Panc1 (cell line): ENCODE results near the gene TPRA1. TPM values are rescaled to one million over a fixed set of nuclear protein-coding genes. Genes with fewer than 3 reads are reported as not detected.

Source experiments
- ATAC-seq: fragments of 200-7000 bp; cut with Tn5 transposase; 2 replicates; pipeline ENCODE4 v1.9.1; 2020; ENCODE audit warnings: mild to moderate bottlenecking, moderate library complexity
- BruUV-seq: library from RNA; stranded (reverse); fragments of 400-500 nt; replicated peaks from 2 replicates; lab custom pipeline; 2021; lab: Mats Ljungman, UMichigan
- CTCF ChIA-PET: fragments of 300-600 bp; sonication (Branson Sonifier 250); formaldehyde crosslinking; loops from one replicate; lab custom pipeline; 2022; ENCODE audit warnings: antibody characterized with exemption; lab: Charles Lee
- POLR2A ChIA-PET: fragments of 300-600 bp; sonication (Branson Sonifier 250); formaldehyde crosslinking; loops from one replicate; lab custom pipeline; 2022; ENCODE audit warnings: antibody characterized with exemption; lab: Charles Lee
- DNase-seq: peaks from one replicate; pipeline ENCODE4 v3.0.0-alpha.2; 2010; ENCODE audit warnings: low read depth, low spot score
- H3K27ac ChIP-seq: 2 replicates; pipeline ENCODE4 v1.5.1; 2011; ENCODE audit warnings: mild to moderate bottlenecking, low read length, inconsistent platforms
- H3K27me3 ChIP-seq: fragments of 200-500 bp; sonication (Bioruptor generic); 2 replicates; pipeline ENCODE4 v1.6.0; 2014; ENCODE audit warnings: low read length, inconsistent platforms; ENCODE audit not compliant: control insufficient read depth, insufficient read depth
- H3K36me3 ChIP-seq: fragments of 200-500 bp; sonication (Bioruptor generic); 2 replicates; pipeline ENCODE4 v1.5.1; 2014; ENCODE audit warnings: inconsistent platforms, mild to moderate bottlenecking, low read length, moderate library complexity; ENCODE audit not compliant: control insufficient read depth, insufficient read depth
- H3K4me1 ChIP-seq: 2 replicates; pipeline ENCODE4 v1.5.1; 2011; ENCODE audit warnings: inconsistent platforms, mild to moderate bottlenecking, low read length, moderate library complexity; ENCODE audit not compliant: control insufficient read depth, insufficient read depth
- H3K4me3 ChIP-seq, 2 experiments: 2 replicates each; pipeline ENCODE4 v1.5.1; 2011 to 2012; ENCODE audit warnings: low read depth in 2 of 2, low read length in 2 of 2, mild to moderate bottlenecking in 2 of 2, inconsistent platforms in 1 of 2, moderate library complexity in 1 of 2
- H3K9me3 ChIP-seq: fragments of 200-500 bp; sonication (Bioruptor generic); 2 replicates; pipeline ENCODE4 v1.5.1; 2014; ENCODE audit warnings: low read depth, mild to moderate bottlenecking, inconsistent platforms, low read length, moderate library complexity; ENCODE audit not compliant: control insufficient read depth, insufficient read depth
- CTCF ChIP-seq: fragments of 450-650 bp; IDR thresholded peaks from 2 replicates; pipeline ENCODE4 v1.5.1; 2017; ENCODE audit warnings: mild to moderate bottlenecking
- POLR2AphosphoS5 ChIP-seq: IDR thresholded peaks from 2 replicates; pipeline ENCODE4 v1.6.1; 2012; ENCODE audit warnings: mild to moderate bottlenecking, low read depth, low read length, moderate library complexity
- REST ChIP-seq, 2 experiments: IDR thresholded peaks; 2 replicates each; pipeline ENCODE4 v1.6.1; 2011 to 2012; ENCODE audit warnings: low read depth in 2 of 2, control low read depth in 1 of 2, low read length in 1 of 2, mild to moderate bottlenecking in 1 of 2, moderate library complexity in 1 of 2; ENCODE audit not compliant: insufficient read depth in 1 of 2
- SIN3A ChIP-seq: IDR thresholded peaks from 2 replicates; pipeline ENCODE4 v1.6.1; 2012; ENCODE audit warnings: low read depth, mild to moderate bottlenecking, low read length, moderate library complexity, borderline replicate concordance; ENCODE audit not compliant: insufficient read depth
- in situ Hi-C: cut with HindIII; loops from 2 replicates; pipeline ENCODE4 v1.10.0; 2016; ENCODE audit warnings: low sequenced_read_pairs, low pct_unique_long_range_greater_than_20kb
- intact Hi-C: fragments of 100-400 bp; cut with micrococcal nuclease; formaldehyde crosslinking; loops from one replicate; pipeline ENCODE4 v1.10.0; 2022; ENCODE audit not compliant: unreplicated experiment
- total RNA-seq: library from RNA; stranded (reverse); gene quantifications from one replicate; pipeline ENCODE4 v1.2.1, GENCODE V29; 2021; ENCODE audit not compliant: unreplicated experiment

The TPRA1 gene
- total RNA-seq, 1 experiment from 2014 or later, result 42.6 TPM

- POLR2A ChIA-PET, result no interaction called here
- H3K4me1 ChIP-seq, result 0 out of 2 replicates have a peak, but pooled peaks cover 3% of the 10 kb centered on the region
- ATAC-seq (peak; percentile 32), DNase-seq (no peak)
- no peak overlapping the region for H3K27ac ChIP-seq
- H3K36me3 ChIP-seq, result no peaks in the 10 kb centered on the region
- TF ChIP-seq SIN3A, result no peak
- TF ChIP-seq CTCF, result no peak
- no peak for TF ChIP-seq POLR2AphosphoS5
- peak in 1 of 2 experiments; percentile 58; a peak in 1 of 4 replicates for TF ChIP-seq REST (IDR thresholded peaks at IDR 0.05; ENCODE audit: insufficient read depth in 1 of 2, low read depth in 2 of 2, low read length in 1 of 2)
- in situ Hi-C loops (no loop called here), intact Hi-C loops (no loop called here)
- no TSS peak for BruUV-seq
- CTCF ChIA-PET, result no interaction called here
- H3K4me3 ChIP-seq, result peak overlapping the region; percentile 39 to 59
- H3K27me3 ChIP-seq, result peaks cover 19% of the 10 kb centered on the region
- H3K9me3 ChIP-seq, result no peaks in the 10 kb centered on the region
Observed at GRCh38 chr3:127629467-127630403, 39.2 kb upstream of the TPRA1 start.

GRCh38 chr3:127628788-127629466 lies 38.4 kb upstream of the TPRA1 start, which contains the start of gene PODXL2:
TSS of gene PODXL2 (plus strand) at chr3:127629185. CDS start at chr3:127629220, 35 bp downstream.
- CTCF ChIA-PET, result no interaction called here
- ATAC-seq (peak; percentile 89), DNase-seq (no peak)
- no peaks in the 10 kb centered on the region for H3K36me3 ChIP-seq
- TF ChIP-seq SIN3A, result no peak
- peak; percentile 75 to 90 for TF ChIP-seq REST (IDR thresholded peaks at IDR 0.05; ENCODE audit: insufficient read depth in 1 of 2, low read depth in 2 of 2, low read length in 1 of 2)
- H3K27ac ChIP-seq, result no peak within 1 kb of the TSS
- no peaks in the 10 kb centered on the region for H3K9me3 ChIP-seq
- H3K4me3 ChIP-seq, result peak within 1 kb of the TSS; percentile 39 to 59
- H3K4me1 ChIP-seq, result 0 out of 2 replicates have a peak, but pooled peaks cover 3% of the 10 kb centered on the region
- H3K27me3 ChIP-seq, result peaks cover 19% of the 10 kb centered on the region
- intact Hi-C loops, result no loop called here
- POLR2A ChIA-PET, result no interaction called here
- in situ Hi-C loops, result no loop called here
- no TSS peak for BruUV-seq
